HEK293 (cell line): ENCODE measurements around the gene BICRA.
A peak's percentile ranks its signal among the peaks of the same experiment; 100 is the strongest.

Experiments
- BCL11B ChIP-seq: fragments of 450-650 bp; formaldehyde crosslinking; IDR thresholded peaks from 2 replicates; pipeline ENCODE4 v1.5.1; 2016; ENCODE audit warnings: low read depth, missing biosample characterization, missing genetic modification characterization
- HOXA7 ChIP-seq: sonication (generic); formaldehyde crosslinking; IDR thresholded peaks from 2 replicates; pipeline ENCODE4 v1.8.1; 2022; ENCODE audit warnings: missing genetic modification reagents, borderline replicate concordance
- KLF8 ChIP-seq: fragments of 450-650 bp; formaldehyde crosslinking; IDR thresholded peaks from 2 replicates; pipeline ENCODE4 v1.5.1; 2016; ENCODE audit warnings: missing biosample characterization, missing genetic modification characterization
- OSR2 ChIP-seq: fragments of 450-650 bp; formaldehyde crosslinking; IDR thresholded peaks from 2 replicates; pipeline ENCODE4 v1.5.1; 2016; ENCODE audit warnings: missing biosample characterization, missing genetic modification characterization
- RBAK ChIP-seq: fragments of 450-650 bp; formaldehyde crosslinking; IDR thresholded peaks from 2 replicates; pipeline ENCODE4 v1.5.1; 2016; ENCODE audit warnings: missing biosample characterization, missing genetic modification characterization
- REST ChIP-seq: fragments of 450-650 bp; formaldehyde crosslinking; IDR thresholded peaks from 2 replicates; pipeline ENCODE4 v1.5.1; 2016; ENCODE audit warnings: missing biosample characterization, missing genetic modification characterization
- SCRT2 ChIP-seq: fragments of 450-650 bp; formaldehyde crosslinking; IDR thresholded peaks from 2 replicates; pipeline ENCODE4 v1.5.1; 2016; ENCODE audit warnings: missing biosample characterization, missing genetic modification characterization
- ZBTB11 ChIP-seq: fragments of 450-650 bp; formaldehyde crosslinking; conservative IDR thresholded peaks from 2 replicates; pipeline ENCODE4 v1.5.1; 2016; ENCODE audit warnings: low read depth, missing biosample characterization, missing genetic modification characterization
- ZBTB26 ChIP-seq: fragments of 450-650 bp; formaldehyde crosslinking; optimal IDR thresholded peaks from 2 replicates; pipeline ENCODE3; 2016; ENCODE audit warnings: missing biosample characterization, mild to moderate bottlenecking, missing genetic modification characterization
- ZNF16 ChIP-seq: fragments of 450-650 bp; formaldehyde crosslinking; IDR thresholded peaks from 2 replicates; pipeline ENCODE4 v1.5.1; 2016; ENCODE audit warnings: low read depth, missing biosample characterization, missing genetic modification characterization
- ZNF18 ChIP-seq: fragments of 450-650 bp; formaldehyde crosslinking; IDR thresholded peaks from 2 replicates; pipeline ENCODE4 v1.5.1; 2016; ENCODE audit warnings: missing biosample characterization, missing genetic modification characterization
- ZNF2 ChIP-seq: fragments of 450-650 bp; formaldehyde crosslinking; IDR thresholded peaks from 2 replicates; pipeline ENCODE4 v1.5.1; 2016; ENCODE audit warnings: missing biosample characterization, missing genetic modification characterization
- ZNF221 ChIP-seq: fragments of 450-650 bp; formaldehyde crosslinking; IDR thresholded peaks from 2 replicates; pipeline ENCODE4 v1.5.1; 2017; ENCODE audit warnings: missing biosample characterization, missing genetic modification characterization, borderline replicate concordance
- ZNF266 ChIP-seq: fragments of 450-650 bp; formaldehyde crosslinking; IDR thresholded peaks from 2 replicates; pipeline ENCODE4 v1.5.1; 2016; ENCODE audit warnings: missing biosample characterization, missing genetic modification characterization, low read depth
- ZNF341 ChIP-seq: fragments of 450-650 bp; formaldehyde crosslinking; IDR thresholded peaks from 2 replicates; pipeline ENCODE4; 2016; ENCODE audit warnings: low read depth, missing biosample characterization, missing genetic modification characterization
- ZNF629 ChIP-seq: fragments of 450-650 bp; formaldehyde crosslinking; IDR thresholded peaks from 2 replicates; pipeline ENCODE4 v1.5.1; 2017; ENCODE audit warnings: missing biosample characterization, missing genetic modification characterization
- ZNF658 ChIP-seq: fragments of 450-650 bp; formaldehyde crosslinking; IDR thresholded peaks from 2 replicates; pipeline ENCODE4; 2016; ENCODE audit warnings: missing biosample characterization, missing genetic modification characterization
- ZNF677 ChIP-seq: fragments of 450-650 bp; IDR thresholded peaks from 2 replicates; pipeline ENCODE4 v1.5.0; 2018; ENCODE audit warnings: missing biosample characterization, mild to moderate bottlenecking, missing genetic modification characterization, moderate library complexity
- TF ChIP-seq, protein P1 (sequence below): fragments of 450-650 bp; formaldehyde crosslinking; IDR thresholded peaks from 2 replicates; pipeline ENCODE4 v1.5.1; 2016; ENCODE audit warnings: missing biosample characterization, missing genetic modification characterization
- TF ChIP-seq, protein P2 (sequence below): fragments of 450-650 bp; formaldehyde crosslinking; IDR thresholded peaks from 2 replicates; pipeline ENCODE4 v1.5.1; 2016; ENCODE audit warnings: missing biosample characterization, missing genetic modification characterization
- TF ChIP-seq, protein P3 (sequence below): fragments of 450-650 bp; formaldehyde crosslinking; IDR thresholded peaks from 2 replicates; pipeline ENCODE4 v1.5.1; 2016; ENCODE audit warnings: missing biosample characterization, missing genetic modification characterization

BICRA gene

GRCh38 chr19:47707135-47707925 lies 98.4 kb downstream of the BICRA start (continued):
- TF ChIP-seq, protein P1, sequence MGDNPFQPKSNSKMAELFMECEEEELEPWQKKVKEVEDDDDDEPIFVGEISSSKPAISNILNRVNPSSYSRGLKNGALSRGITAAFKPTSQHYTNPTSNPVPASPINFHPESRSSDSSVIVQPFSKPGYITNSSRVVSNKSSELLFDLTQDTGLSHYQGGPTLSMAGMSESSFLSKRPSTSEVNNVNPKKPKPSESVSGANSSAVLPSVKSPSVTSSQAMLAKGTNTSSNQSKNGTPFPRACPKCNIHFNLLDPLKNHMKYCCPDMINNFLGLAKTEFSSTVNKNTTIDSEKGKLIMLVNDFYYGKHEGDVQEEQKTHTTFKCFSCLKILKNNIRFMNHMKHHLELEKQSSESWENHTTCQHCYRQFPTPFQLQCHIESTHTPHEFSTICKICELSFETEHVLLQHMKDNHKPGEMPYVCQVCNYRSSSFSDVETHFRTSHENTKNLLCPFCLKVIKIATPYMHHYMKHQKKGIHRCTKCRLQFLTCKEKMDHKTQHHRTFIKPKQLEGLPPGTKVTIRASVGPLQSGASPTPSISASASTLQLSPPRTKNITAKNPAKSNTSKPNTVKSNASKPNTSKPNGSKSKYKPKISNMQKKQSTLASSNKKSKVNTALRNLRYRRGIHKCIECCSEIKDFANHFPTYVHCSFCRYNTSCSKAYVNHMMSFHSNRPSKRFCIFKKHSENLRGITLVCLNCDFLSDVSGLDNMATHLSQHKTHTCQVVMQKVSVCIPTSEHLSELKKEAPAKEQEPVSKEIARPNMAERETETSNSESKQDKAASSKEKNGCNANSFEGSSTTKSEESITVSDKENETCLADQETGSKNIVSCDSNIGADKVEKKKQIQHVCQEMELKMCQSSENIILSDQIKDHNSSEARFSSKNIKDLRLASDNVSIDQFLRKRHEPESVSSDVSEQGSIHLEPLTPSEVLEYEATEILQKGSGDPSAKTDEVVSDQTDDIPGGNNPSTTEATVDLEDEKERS (tag by site-specific recombination) = 0 out of 2 replicates have a peak, but pooled peaks have one; percentile 35
- TF ChIP-seq ZBTB26 (peak; percentile 16), ZNF2 (tag by site-specific recombination) (peak; percentile 49; the same call in 1 of the 2 replicates), REST (tag by site-specific recombination) (peak; percentile 31; the same call in 1 of the 2 replicates), ZNF658 (tag by site-specific recombination) (no peak), ZNF677 (tag by site-specific recombination) (no peak), ZNF16 (no peak), ZNF266 (tag by site-specific recombination) (no peak), HOXA7 (CRISPR knock-in tag) (no peak), ZNF18 (tag by site-specific recombination) (no peak), KLF8 (tag by site-specific recombination) (peak; percentile 43; the same call in 1 of the 2 replicates), RBAK (no peak), OSR2 (no peak), ZNF341 (tag by site-specific recombination) (peak; percentile 42; the same call in 1 of the 2 replicates), SCRT2 (no peak), BCL11B (tag by site-specific recombination) (no peak), ZNF629 (tag by site-specific recombination) (no peak), ZBTB11 (tag by site-specific recombination) (peak; percentile 98), ZNF221 (tag by site-specific recombination) (no peak)
- TF ChIP-seq, protein P2, sequence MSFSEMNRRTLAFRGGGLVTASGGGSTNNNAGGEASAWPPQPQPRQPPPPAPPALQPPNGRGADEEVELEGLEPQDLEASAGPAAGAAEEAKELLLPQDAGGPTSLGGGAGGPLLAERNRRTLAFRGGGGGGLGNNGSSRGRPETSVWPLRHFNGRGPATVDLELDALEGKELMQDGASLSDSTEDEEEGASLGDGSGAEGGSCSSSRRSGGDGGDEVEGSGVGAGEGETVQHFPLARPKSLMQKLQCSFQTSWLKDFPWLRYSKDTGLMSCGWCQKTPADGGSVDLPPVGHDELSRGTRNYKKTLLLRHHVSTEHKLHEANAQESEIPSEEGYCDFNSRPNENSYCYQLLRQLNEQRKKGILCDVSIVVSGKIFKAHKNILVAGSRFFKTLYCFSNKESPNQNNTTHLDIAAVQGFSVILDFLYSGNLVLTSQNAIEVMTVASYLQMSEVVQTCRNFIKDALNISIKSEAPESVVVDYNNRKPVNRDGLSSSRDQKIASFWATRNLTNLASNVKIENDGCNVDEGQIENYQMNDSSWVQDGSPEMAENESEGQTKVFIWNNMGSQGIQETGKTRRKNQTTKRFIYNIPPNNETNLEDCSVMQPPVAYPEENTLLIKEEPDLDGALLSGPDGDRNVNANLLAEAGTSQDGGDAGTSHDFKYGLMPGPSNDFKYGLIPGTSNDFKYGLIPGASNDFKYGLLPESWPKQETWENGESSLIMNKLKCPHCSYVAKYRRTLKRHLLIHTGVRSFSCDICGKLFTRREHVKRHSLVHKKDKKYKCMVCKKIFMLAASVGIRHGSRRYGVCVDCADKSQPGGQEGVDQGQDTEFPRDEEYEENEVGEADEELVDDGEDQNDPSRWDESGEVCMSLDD (tag by site-specific recombination) = peak; percentile 12; the same call in 1 of the 2 replicates
- TF ChIP-seq, protein P3, sequence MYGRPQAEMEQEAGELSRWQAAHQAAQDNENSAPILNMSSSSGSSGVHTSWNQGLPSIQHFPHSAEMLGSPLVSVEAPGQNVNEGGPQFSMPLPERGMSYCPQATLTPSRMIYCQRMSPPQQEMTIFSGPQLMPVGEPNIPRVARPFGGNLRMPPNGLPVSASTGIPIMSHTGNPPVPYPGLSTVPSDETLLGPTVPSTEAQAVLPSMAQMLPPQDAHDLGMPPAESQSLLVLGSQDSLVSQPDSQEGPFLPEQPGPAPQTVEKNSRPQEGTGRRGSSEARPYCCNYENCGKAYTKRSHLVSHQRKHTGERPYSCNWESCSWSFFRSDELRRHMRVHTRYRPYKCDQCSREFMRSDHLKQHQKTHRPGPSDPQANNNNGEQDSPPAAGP (tag by site-specific recombination) = 0 out of 2 replicates have a peak, but pooled peaks have one; percentile 29
